Breast epithelium (tissue), 4 donors: ENCODE results near the gene DPEP3. TPM values are rescaled to one million over a fixed set of nuclear protein-coding genes. Genes with fewer than 3 reads are reported as not detected.
"Not testable (repeated sequence)": the region's sequence is repeated elsewhere in the genome, so short reads cannot be mapped to it uniquely, and the experiment has no call there.

Experiments
- DNase-seq, 2 donors: peaks; one replicate each; pipeline ENCODE4 v3.0.0-alpha.2; 2019; ENCODE audit warnings: low spot score in 2 of 2
- H3K27ac ChIP-seq, 2 donors: fragments of 200-600 bp; sonication (generic) in 1 of 2; one replicate each; pipeline ENCODE4 v1.5.1; 2016 to 2019; ENCODE audit warnings: mild to moderate bottlenecking in 1 of 2
- H3K27me3 ChIP-seq, 2 donors: fragments of 200-600 bp; sonication (generic) in 1 of 2; one replicate each; pipeline versions ENCODE4 v1.5.1 to v1.6.0; 2017 to 2019; ENCODE audit warnings: control low read depth in 1 of 2, mild to moderate bottlenecking in 1 of 2
- H3K36me3 ChIP-seq: fragments of 200-600 bp; one replicate; pipeline ENCODE4 v1.5.1; 2019
- H3K4me1 ChIP-seq, 2 donors: fragments of 200-600 bp; sonication (generic); one replicate each; pipeline ENCODE4 v1.5.1; 2016 to 2019; ENCODE audit warnings: control low read depth in 1 of 2
- H3K4me3 ChIP-seq, 3 donors: fragments of 200-600 bp; sonication (generic); 1 replicate in 2 of 3; 2 replicates in 1 of 3; pipeline ENCODE4 v1.5.1; 2016 to 2019; ENCODE audit warnings: mild to moderate bottlenecking in 3 of 3, moderate library complexity in 2 of 3
- H3K9me3 ChIP-seq, 2 donors: fragments of 200-600 bp; sonication (generic) in 1 of 2; one replicate each; pipeline ENCODE4 v1.5.1; 2016 to 2019; ENCODE audit warnings: control low read depth in 1 of 2
- POLR2A ChIP-seq: fragments of 450-650 bp; IDR thresholded peaks from one replicate; pipeline ENCODE4 v1.6.1; 2016; ENCODE audit warnings: antibody characterized with exemption, mild to moderate bottlenecking, moderate library complexity
- POLR2AphosphoS5 ChIP-seq, 3 donors: sonication (generic); formaldehyde crosslinking; IDR thresholded peaks; one replicate each; pipeline ENCODE4 v1.6.1; 2017; ENCODE audit warnings: antibody characterized with exemption in 3 of 3
- intact Hi-C: fragments of 100-400 bp; cut with DNase I; formaldehyde crosslinking; loops from one replicate; pipeline ENCODE4 v1.15.1; 2023; ENCODE audit warnings: low total_unique reads
- total RNA-seq, 3 donors: library from RNA; depleted of rRNA; stranded (reverse); fragments of >200 nt; gene quantifications; one replicate each; pipeline ENCODE4 v1.1.0, GENCODE V29; 2016
- TF ChIP-seq, protein P1 (sequence below), 3 donors: fragments of 450-650 bp; IDR thresholded peaks; one replicate each; pipeline ENCODE4 v1.5.1; 2016 to 2017; ENCODE audit warnings: antibody characterized with exemption in 3 of 3, mild to moderate bottlenecking in 3 of 3, moderate library complexity in 3 of 3

The DPEP3 gene
- total RNA-seq, 3 donors from 2014 or later, result 0.29 TPM; not detected in 2

DNA sequence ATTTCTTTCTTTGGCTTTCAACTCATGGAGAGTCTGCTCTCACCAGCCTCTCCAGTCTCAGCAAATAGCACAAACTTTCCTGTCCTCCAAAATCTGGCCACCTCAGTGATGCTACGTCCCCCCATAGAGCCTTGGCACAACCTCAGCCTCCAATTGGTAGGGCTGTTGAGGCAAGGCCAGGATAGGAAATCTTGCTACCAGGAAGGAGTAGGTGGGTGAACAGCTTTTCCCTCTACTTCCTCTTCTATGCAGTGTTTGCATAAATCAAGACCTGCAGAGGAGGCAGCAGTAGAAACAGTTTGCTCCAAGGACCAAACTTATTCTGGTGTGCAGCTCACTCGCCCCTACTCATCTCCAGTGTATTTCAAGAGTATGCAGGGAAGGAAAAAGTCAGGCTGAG lies 19.7 kb upstream of the DPEP3 start:
- TF ChIP-seq, protein P1, sequence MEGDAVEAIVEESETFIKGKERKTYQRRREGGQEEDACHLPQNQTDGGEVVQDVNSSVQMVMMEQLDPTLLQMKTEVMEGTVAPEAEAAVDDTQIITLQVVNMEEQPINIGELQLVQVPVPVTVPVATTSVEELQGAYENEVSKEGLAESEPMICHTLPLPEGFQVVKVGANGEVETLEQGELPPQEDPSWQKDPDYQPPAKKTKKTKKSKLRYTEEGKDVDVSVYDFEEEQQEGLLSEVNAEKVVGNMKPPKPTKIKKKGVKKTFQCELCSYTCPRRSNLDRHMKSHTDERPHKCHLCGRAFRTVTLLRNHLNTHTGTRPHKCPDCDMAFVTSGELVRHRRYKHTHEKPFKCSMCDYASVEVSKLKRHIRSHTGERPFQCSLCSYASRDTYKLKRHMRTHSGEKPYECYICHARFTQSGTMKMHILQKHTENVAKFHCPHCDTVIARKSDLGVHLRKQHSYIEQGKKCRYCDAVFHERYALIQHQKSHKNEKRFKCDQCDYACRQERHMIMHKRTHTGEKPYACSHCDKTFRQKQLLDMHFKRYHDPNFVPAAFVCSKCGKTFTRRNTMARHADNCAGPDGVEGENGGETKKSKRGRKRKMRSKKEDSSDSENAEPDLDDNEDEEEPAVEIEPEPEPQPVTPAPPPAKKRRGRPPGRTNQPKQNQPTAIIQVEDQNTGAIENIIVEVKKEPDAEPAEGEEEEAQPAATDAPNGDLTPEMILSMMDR (IDR thresholded peaks at IDR 0.05), result no peak
- TF ChIP-seq POLR2A (no peak), POLR2AphosphoS5 (IDR thresholded peaks at IDR 0.05) (no peak)
- H3K4me3 ChIP-seq, result no peak overlapping the region
- intact Hi-C loops, result no loop called here
- H3K36me3 ChIP-seq, result no peaks in the 10 kb centered on the region
- no peaks in the 10 kb centered on the region for H3K9me3 ChIP-seq
- H3K4me1 ChIP-seq, result no peaks in the 10 kb centered on the region
- H3K27me3 ChIP-seq, result no peaks in the 10 kb centered on the region
- DNase-seq, result no peak
- peak overlapping the region in 1 of 2 donors; percentile 7 for H3K27ac ChIP-seq

DNA sequence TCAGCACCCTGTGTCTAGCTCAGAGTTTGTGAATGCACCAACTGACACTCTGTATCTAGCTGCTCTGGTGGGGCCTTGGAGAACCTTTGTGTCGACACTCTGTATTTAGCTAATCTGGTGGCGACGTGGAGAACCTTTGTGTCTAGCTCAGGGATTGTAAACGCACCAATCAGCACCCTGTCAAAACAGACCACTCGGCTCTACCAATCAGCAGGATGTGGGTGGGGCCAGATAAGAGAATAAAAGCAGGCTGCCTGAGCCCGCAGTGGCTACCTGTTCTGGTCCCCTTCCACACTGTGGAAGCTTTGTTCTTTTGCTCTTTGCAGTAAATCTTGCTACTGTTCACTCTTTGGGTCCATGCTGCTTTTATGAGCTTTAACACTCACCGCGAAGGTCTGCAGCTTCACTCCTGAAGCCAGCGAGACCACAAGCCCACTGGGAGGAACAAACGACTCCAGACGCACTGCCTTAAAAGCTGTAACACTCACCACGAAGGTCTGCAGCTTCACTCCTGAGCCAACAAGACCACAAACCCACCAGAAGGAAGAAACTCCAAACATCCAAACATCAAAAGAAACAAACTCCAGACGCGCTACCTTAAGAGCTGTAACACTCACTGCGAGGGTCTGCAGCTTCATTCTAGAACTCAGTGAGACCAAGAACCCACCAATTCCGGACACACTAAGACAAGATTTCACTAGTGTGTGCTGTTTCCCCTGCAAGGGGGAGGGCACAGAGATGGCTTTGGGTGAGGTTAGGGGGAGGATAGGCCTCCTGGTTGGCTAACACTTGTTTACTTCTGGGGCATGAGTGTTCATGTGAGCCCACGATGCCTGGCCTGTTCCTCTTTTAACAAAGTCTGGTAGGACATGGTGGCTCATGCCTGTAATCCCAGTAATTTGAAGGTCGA lies 18.7 kb upstream of the DPEP3 start, which contains the start of gene DPEP2:
Gene DPEP2, minus strand, starts transcription at position 706 of the 910 bp plus-strand sequence. CDS start 6,272 bp downstream, outside the sequence.
- Histone ChIP-seq H3K4me3 (peak within 1 kb of the TSS in 1 of 3 donors; percentile 12), H3K27ac (peak within 1 kb of the TSS in 1 of 2 donors; percentile 7)
- intact Hi-C loops, H3K36me3 ChIP-seq, H3K27me3 ChIP-seq, H3K4me1 ChIP-seq, DNase-seq, H3K9me3 ChIP-seq: not testable (repeated sequence)

DNA sequence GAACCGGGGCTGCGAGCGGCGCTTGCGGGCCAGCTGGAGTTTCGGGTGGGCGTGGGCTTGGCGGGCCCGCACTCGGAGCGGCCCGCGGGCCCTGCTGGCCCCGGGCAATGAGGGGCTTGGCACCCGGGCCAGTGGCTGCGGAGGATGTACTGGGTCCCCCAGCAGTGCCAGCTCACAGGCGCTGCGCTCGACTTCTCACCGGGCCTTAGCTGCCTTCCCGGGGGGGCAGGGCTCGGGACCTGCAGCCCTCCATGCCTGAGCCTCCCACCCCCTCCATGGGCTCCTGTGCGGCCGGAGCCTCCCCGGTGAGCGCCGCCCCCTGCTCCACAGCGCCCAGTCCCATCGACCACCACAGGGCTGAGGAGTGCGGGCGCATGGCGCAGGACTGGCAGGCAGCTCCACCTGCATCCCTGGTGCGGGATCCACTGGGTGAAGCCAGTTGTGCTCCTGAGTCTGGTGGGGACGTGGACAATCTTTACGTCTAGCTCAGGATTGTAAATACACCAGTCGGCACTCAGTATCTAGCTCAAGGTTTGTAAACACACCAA lies 18.0 kb upstream of the DPEP3 start:
- DNase-seq, H3K36me3 ChIP-seq, H3K4me1 ChIP-seq, H3K27ac ChIP-seq, H3K4me3 ChIP-seq, intact Hi-C loops, H3K27me3 ChIP-seq, H3K9me3 ChIP-seq: not testable (repeated sequence)

DNA sequence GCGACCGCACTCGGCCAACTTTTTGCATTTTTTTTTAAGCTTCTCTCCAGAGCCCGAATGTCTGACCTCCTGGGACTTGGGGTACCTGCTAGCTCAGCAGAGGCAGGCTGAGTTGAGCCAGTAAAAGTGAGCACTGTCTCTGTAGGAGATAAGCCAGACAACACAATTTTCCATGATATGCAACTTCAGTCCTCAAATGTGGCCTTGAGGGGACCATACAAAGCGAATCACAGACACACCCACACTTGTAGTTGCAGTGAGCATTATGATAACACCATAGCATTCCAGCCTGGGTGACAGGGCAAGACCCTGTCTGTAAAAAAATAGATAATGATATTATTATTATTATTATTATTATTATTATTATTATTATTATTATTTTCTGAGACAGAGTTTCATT lies 16.4 kb upstream of the DPEP3 start:
- H3K4me3 ChIP-seq, result no peak overlapping the region
- H3K27ac ChIP-seq, result no peak overlapping the region
- H3K4me1 ChIP-seq, result no peaks in the 10 kb centered on the region
- no peak for TF ChIP-seq POLR2AphosphoS5 (IDR thresholded peaks at IDR 0.05)
- TF ChIP-seq, protein P1 (IDR thresholded peaks at IDR 0.05), result no peak
- TF ChIP-seq POLR2A, result no peak
- H3K9me3 ChIP-seq, result no peaks in the 10 kb centered on the region
- H3K36me3 ChIP-seq, result no peaks in the 10 kb centered on the region
- no peak for DNase-seq
- intact Hi-C loops, result no loop called here
- H3K27me3 ChIP-seq, result no peaks in the 10 kb centered on the region

DNA sequence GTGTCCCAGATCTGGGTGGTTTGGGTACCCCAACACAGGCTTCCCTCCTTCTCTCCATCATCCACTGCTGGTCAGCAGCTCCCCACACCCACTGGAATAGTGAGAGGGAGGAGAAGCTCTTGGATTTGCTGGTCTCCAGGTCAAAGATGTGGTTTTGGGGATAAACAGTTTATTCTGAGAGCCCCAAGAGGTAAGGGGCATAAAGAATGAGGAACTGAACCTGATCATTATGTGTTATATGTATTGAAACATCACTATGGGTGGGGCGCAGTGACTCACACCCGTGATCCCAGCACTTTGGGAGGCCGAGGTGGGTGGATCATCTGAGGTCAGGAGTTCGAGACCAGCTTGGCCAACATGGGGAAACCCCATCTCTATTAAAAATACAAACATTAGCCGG lies 15.1 kb upstream of the DPEP3 start:
- Histone ChIP-seq H3K27ac (no peak overlapping the region), H3K4me3 (no peak overlapping the region), H3K36me3 (no peaks in the 10 kb centered on the region), H3K4me1 (no peaks in the 10 kb centered on the region), H3K9me3 (no peaks in the 10 kb centered on the region), H3K27me3 (no peaks in the 10 kb centered on the region)
- intact Hi-C loops, result no loop called here
- DNase-seq, result no peak
- TF ChIP-seq, protein P1 (IDR thresholded peaks at IDR 0.05), result no peak
- TF ChIP-seq POLR2AphosphoS5 (IDR thresholded peaks at IDR 0.05), result no peak
- no peak for TF ChIP-seq POLR2A

DNA sequence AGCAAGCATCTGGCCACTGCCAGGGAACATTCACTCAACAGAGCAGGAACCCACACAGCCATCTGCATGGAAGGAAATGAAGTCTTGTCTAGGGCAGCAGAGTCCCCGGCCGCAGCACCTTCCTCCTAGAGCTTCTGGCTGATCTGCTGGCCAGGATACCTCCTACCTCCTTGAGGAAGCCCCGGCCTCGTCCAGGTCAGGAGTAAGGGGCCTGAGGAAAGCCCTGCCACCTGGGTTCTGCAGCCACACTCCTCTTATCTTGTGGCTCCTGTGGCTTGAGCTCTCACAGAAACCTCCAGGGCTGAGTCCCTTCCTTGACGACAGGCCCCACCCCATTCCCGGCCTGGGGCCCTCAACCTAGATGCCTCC lies 13.7 kb upstream of the DPEP3 start:
- H3K9me3 ChIP-seq, H3K36me3 ChIP-seq, H3K27me3 ChIP-seq, H3K4me1 ChIP-seq, H3K4me3 ChIP-seq, DNase-seq, intact Hi-C loops: not testable (repeated sequence)
- peak overlapping the region in 1 of 2 donors; percentile 32 for H3K27ac ChIP-seq
